ENCODE data around the gene CPLANE1. TPM values are rescaled to one million over a fixed set of nuclear protein-coding genes. Genes with fewer than 3 reads are reported as not detected.

CPLANE1 gene
- total RNA-seq, 1 experiment from 2014 or later = 3.5 TPM

GRCh38 chr5:37075399-37075950 is 173.7 kb downstream of the CPLANE1 start (continued):
- TF ChIP-seq MAX (IDR thresholded peaks at IDR 0.05) (no peak), EZH2 (IDR thresholded peaks at IDR 0.05) (no peak)

- BruUV-seq (replicated peaks) = no TSS peak
- no peak overlapping the region for H3K9ac ChIP-seq (ENCODE audit: low read length)
- no peaks in the 10 kb centered on the region for H4K20me1 ChIP-seq (ENCODE audit: insufficient read depth)
- H3K9me2 ChIP-seq (ENCODE audit: insufficient read depth) = no peaks in the 10 kb centered on the region
- intact Hi-C loops (cut with micrococcal nuclease) = no loop called here
- H3K27me3 ChIP-seq (ENCODE audit: insufficient read depth, low read length) = no peaks in the 10 kb centered on the region
- TF ChIP-seq FOSL1 (IDR thresholded peaks at IDR 0.05; ENCODE audit: low read depth) (no peak), REST (IDR thresholded peaks at IDR 0.05; ENCODE audit: low read depth) (no peak), POLR2AphosphoS5 (IDR thresholded peaks at IDR 0.05; ENCODE audit: low read depth, low read length) (no peak), ATF3 (IDR thresholded peaks at IDR 0.05) (no peak), CBX3 (IDR thresholded peaks at IDR 0.05; ENCODE audit: low read depth) (no peak), SRF (IDR thresholded peaks at IDR 0.05; ENCODE audit: low read depth) (no peak), EGR1 (IDR thresholded peaks at IDR 0.05; ENCODE audit: low read depth) (no peak), ELF1 (IDR thresholded peaks at IDR 0.05; ENCODE audit: borderline replicate concordance, low read depth) (no peak), CEBPB (IDR thresholded peaks at IDR 0.05; ENCODE audit: low read depth) (no peak), SIN3A (IDR thresholded peaks at IDR 0.05; ENCODE audit: low read depth) (no peak)
- H3K4me1 ChIP-seq (ENCODE audit: control insufficient read depth in 1 of 2, insufficient read depth in 2 of 2, low read length in 2 of 2) = no peaks in the 10 kb centered on the region
- ATAC-seq = no peak
- ChIA-PET CTCF (no interaction called here), POLR2A (interaction anchor here (0.9 kb wide), 1 partner anchor 177 kb away, joined by 3 read pairs; the partner anchor contains the start of gene CPLANE1), RAD21 (ENCODE audit: low non-redundant PET in 1 of 2, low total read pairs in 2 of 2, uncharacterized antibody in 2 of 2, unreplicated experiment in 2 of 2) (no interaction called here)
- H2AFZ ChIP-seq (ENCODE audit: low read depth, low read length, poor library complexity, severe bottlenecking) = no peak overlapping the region
- H3K4me2 ChIP-seq (ENCODE audit: low read length) = no peak overlapping the region
- H3K79me2 ChIP-seq (ENCODE audit: insufficient read depth, low read length) = no peaks in the 10 kb centered on the region
- H3K9me3 ChIP-seq (ENCODE audit: control insufficient read depth in 1 of 2, insufficient read depth in 1 of 2, low read depth in 1 of 2, low read length in 2 of 2) = no peaks in the 10 kb centered on the region
- no peak for DNase-seq (ENCODE audit: low read depth, low spot score)
- H3K4me3 ChIP-seq (replicated peaks in 1 of 2; ENCODE audit: low read depth in 1 of 2, low read length in 2 of 2) = no peak overlapping the region
- no peak overlapping the region for H3K27ac ChIP-seq (ENCODE audit: low read depth, low read length)
- no peaks in the 10 kb centered on the region for H3K36me3 ChIP-seq (ENCODE audit: control insufficient read depth in 1 of 2, insufficient read depth in 2 of 2, low read length in 2 of 2)
Observed at GRCh38 chr5:37071901-37072581, 177.1 kb downstream of the CPLANE1 start.

Data from HCT116 (cell line).